ENCODE data around the gene MAST3. TPM values are rescaled to one million over a fixed set of nuclear protein-coding genes. Genes with fewer than 3 reads are reported as not detected.

The MAST3 gene
- total and polyA plus RNA-seq, 12 donors: 1.6 to 19.1 (median 11.4) TPM

DNA sequence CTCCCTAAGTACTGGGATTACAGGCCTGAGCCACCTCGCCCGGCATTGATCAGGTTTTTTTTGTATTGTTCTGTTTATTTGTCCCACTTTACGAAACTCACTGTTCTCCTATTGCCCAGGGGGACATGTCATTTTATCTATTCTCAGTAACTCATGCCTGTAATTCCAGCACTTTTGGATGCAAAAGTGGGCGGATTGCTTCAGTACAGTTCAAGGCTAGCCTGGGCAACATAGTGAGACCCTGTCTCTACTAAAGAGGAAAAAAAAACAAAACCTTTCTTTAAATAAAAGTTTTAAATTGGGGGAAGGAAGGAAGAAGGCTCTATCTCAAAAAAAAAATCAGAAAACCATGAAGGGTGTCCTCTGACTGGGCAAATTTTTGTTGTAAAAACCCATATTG lies 92.7 kb downstream of the MAST3 start:
- H3K4me1 ChIP-seq (replicated peaks in 1 of 2): peaks cover 12 to 20% of the 10 kb centered on the region in 2 donors
- 88 to 94% (median 90%) methylated on average over 4 of the region's 4 CpGs for WGBS, 4 donors
- intact Hi-C loops (cut with DNase I): no loop called here

DNA sequence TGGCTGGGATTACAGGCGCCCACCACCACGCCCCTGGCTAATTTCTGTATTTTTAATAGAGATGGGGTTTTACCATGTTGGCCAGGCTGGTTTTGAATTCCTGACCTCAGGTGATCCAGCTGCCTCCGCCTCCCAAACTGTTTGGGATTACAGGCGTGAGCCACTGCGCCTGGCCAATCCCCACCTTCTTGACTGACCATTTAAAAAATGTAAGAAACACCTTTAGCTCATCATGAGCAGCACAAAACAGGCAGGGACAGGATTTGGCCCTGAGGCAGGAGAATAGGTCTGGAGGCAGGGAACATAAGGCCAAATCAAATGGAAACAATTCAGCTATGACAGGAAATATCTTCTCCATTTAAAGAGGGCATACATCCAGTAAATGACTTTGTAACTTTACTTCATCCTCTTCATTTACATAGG lies 94.1 kb downstream of the MAST3 start:
- DNase-seq: no peak
- intact Hi-C loops (cut with DNase I): no loop called here
- peak overlapping the region in 4 of 5 donors; percentile 91 to 99 (median 96) for H3K27ac ChIP-seq
- no peaks in the 10 kb centered on the region for H3K9me3 ChIP-seq (replicated peaks in 1 of 3)
- WGBS, 4 donors: 64 to 73% (median 69%) methylated on average over 5 of the region's 5 CpGs
- H3K27me3 ChIP-seq: no peaks in the 10 kb centered on the region
- peak overlapping the region in 2 of 4 donors; percentile 15 to 44 for H3K4me3 ChIP-seq
- TF ChIP-seq, protein P1, sequence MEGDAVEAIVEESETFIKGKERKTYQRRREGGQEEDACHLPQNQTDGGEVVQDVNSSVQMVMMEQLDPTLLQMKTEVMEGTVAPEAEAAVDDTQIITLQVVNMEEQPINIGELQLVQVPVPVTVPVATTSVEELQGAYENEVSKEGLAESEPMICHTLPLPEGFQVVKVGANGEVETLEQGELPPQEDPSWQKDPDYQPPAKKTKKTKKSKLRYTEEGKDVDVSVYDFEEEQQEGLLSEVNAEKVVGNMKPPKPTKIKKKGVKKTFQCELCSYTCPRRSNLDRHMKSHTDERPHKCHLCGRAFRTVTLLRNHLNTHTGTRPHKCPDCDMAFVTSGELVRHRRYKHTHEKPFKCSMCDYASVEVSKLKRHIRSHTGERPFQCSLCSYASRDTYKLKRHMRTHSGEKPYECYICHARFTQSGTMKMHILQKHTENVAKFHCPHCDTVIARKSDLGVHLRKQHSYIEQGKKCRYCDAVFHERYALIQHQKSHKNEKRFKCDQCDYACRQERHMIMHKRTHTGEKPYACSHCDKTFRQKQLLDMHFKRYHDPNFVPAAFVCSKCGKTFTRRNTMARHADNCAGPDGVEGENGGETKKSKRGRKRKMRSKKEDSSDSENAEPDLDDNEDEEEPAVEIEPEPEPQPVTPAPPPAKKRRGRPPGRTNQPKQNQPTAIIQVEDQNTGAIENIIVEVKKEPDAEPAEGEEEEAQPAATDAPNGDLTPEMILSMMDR (IDR thresholded peaks at IDR 0.05): peak in 1 of 6 experiments; percentile 47
- no peak for TF ChIP-seq POLR2A (IDR thresholded peaks at IDR 0.05)
- H3K36me3 ChIP-seq (replicated peaks in 1 of 2): peaks cover 0 to 8% of the 10 kb centered on the region in 2 donors
- H3K4me1 ChIP-seq (replicated peaks in 1 of 2): peaks cover 15 to 20% of the 10 kb centered on the region in 2 donors

More for the DNA sequence above, 92.7 kb downstream of the MAST3 start:
- no peak overlapping the region for H3K4me3 ChIP-seq
- no peaks in the 10 kb centered on the region for H3K27me3 ChIP-seq
- no peak for DNase-seq
- H3K27ac ChIP-seq: no peak overlapping the region
- no peaks in the 10 kb centered on the region for H3K9me3 ChIP-seq (replicated peaks in 1 of 3)
- no peaks in the 10 kb centered on the region for H3K36me3 ChIP-seq (replicated peaks in 1 of 2)
- no peak for TF ChIP-seq POLR2A (IDR thresholded peaks at IDR 0.05)
- TF ChIP-seq, protein P1 (IDR thresholded peaks at IDR 0.05): no peak

DNA sequence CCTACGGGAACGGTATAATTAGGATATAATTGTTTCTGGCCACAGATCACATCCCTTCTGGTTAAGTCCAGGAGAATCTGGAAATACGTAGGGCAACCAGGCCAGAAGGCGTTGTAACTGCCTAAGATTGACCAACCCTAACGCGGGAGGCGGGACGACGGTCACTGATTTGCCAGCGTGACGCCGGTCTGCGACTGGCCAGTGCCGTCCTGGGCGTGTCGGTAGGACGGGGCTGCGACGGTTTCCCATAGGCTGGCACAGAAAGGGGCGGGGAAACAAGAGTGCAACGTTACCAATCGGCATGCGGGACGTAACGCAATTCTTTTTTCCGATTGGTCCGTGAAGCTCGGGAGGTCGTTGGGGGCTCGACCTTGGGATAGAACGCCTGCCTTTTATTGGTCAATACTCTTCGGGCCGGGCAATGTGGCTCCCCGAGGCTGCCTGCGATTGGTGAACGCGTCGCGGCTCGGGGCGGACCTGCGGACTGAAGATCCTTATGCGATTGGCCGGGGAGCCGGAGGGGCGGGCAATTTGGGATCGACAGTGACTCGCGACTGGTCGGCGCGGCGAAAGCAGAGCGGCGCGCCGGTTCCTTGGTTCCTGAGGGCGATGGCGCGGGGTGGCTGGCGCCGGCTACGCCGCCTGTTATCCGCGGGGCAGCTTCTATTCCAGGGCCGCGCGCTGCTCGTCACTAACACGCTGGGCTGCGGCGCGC lies 95.3 kb downstream of the MAST3 start, which contains the start of gene MPV17L2:
Gene MPV17L2 (plus strand): TSS at position 546 of the 715 bp plus-strand sequence. CDS start 64 bp downstream, at position 610.
- intact Hi-C loops (cut with DNase I): no loop called here
- peak; percentile 90 to 96 for TF ChIP-seq POLR2A (IDR thresholded peaks at IDR 0.05)
- TF ChIP-seq, protein P1 (IDR thresholded peaks at IDR 0.05): peak in 1 of 6 experiments; percentile 5

DNA sequence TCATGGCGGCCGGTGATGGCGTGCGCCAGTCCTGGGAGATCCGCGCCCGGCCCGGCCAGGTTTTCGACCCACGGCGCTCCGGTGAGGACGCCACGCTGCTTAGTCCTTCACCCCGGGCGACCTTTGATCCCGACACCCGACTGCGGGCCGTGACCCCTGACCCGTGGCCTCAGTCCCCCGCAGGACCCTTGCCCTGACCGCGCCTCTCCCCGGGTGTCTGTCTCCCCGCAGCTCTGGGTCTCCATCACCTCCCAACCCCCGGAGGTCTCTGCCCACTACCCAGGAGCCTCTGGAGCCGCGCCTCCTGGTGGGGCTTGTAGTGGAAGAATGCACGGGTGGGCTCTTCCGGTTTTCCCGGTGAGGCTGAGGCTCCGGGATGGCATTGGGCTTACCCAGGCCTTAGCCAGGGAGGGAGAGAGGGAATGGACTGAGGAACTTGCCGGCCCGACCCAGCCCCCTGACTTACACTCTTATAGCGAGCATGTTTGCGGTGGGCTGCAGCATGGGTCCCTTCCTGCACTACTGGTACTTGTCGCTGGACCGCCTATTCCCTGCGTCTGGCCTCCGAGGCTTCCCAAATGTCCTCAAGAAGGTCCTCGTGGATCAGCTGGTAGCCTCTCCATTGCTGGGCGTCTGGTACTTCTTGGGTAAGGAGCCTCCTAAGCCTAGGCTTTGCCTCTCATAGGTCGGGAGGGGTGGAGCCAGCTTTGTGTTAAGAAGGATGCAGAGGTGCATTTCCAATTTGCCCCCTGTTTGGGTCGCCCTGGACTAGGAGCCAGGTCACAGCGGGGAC lies 96.0 kb downstream of the MAST3 start:
- Histone ChIP-seq H3K9me3 (replicated peaks in 1 of 3) (no peaks in the 10 kb centered on the region), H3K36me3 (replicated peaks in 1 of 2) (peaks cover 0 to 22% of the 10 kb centered on the region in 2 donors), H3K4me1 (replicated peaks in 1 of 2) (peaks cover 15 to 20% of the 10 kb centered on the region in 2 donors), H3K27ac (peak overlapping the region; percentile 33 to 92 (median 83)), H3K4me3 (peak overlapping the region; percentile 5 to 80 (median 76)), H3K27me3 (no peaks in the 10 kb centered on the region)
- 4 to 12% (median 5%) methylated on average over 8 to 46 of the region's 46 CpGs for WGBS, 4 donors
- intact Hi-C loops (cut with DNase I): no loop called here
- peak in 5 of 7 donors; percentile 35 to 67 (median 47) for DNase-seq
- TF ChIP-seq, protein P1 (IDR thresholded peaks at IDR 0.05): no peak
- TF ChIP-seq POLR2A (IDR thresholded peaks at IDR 0.05): no peak

More for the DNA sequence above, 95.3 kb downstream of the MAST3 start, which contains the start of gene MPV17L2:
- no peaks in the 10 kb centered on the region for H3K9me3 ChIP-seq (replicated peaks in 1 of 3)
- H3K27me3 ChIP-seq: no peaks in the 10 kb centered on the region
- peaks cover 15 to 20% of the 10 kb centered on the region in 2 donors for H3K4me1 ChIP-seq (replicated peaks in 1 of 2)
- H3K4me3 ChIP-seq: peak within 1 kb of the TSS; percentile 5 to 80 (median 76)
- WGBS, 4 donors: 0% methylated on average over 27 to 74 of the region's 74 CpGs
- H3K36me3 ChIP-seq (replicated peaks in 1 of 2): peaks cover 0 to 15% of the 10 kb centered on the region in 2 donors
- H3K27ac ChIP-seq: peak within 1 kb of the TSS; percentile 85 to 99 (median 95)
- DNase-seq: peak; percentile 99 to 100 (median 100)
